ENCODE measurements around the gene DXO.

DXO gene

DNA sequence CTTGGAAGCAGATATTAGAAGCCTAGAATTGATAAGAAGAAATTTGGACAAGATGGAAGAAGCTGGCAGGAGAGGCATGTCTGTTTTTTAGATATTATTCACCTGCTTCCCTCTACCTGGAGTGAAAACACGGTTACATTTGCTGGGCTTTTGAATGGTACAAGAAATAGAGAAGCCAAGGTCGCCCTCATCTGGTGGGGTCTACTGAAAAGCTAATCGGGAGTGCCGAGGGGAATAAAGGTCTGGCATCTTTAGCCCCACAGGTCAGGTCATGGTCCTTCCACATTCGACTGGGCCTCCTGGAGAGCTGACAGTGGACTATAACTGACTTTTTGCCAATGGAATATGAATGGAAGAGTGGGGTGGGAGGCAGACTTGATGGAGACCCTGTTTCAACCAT is 49.0 kb downstream of the DXO start:
- DNase-seq, result no peak

DNA sequence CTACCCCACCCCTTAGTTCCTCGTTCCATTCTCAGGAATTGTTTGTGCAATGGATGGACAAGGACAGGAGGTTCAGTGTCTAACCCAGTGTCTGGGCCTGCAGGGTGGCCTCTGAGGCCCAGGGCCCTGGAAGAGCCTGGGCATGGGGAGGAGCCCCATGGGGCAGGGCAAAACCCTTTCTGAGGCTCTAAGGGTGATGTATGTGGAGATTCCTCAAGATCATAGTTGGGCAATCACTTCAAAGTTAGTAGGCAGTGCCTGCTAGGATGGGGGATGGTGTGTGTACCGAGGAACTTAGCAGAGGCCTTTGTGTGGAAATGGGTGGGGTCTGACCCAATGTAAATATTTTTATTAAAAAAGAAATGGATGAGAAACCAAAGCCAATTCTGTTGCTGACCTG is 51.1 kb downstream of the DXO start:
- no peak for DNase-seq
